GM19467 (cell line): ENCODE results near the gene GYG1.

ENCODE experiments used
- ATAC-seq: cut with Tn5 transposase; IDR thresholded peaks from one replicate; pipeline ENCODE4 v1.9.1; 2021; ENCODE audit warnings: mild to moderate bottlenecking, moderate library complexity; ENCODE audit not compliant: unreplicated experiment

GYG1 gene

DNA sequence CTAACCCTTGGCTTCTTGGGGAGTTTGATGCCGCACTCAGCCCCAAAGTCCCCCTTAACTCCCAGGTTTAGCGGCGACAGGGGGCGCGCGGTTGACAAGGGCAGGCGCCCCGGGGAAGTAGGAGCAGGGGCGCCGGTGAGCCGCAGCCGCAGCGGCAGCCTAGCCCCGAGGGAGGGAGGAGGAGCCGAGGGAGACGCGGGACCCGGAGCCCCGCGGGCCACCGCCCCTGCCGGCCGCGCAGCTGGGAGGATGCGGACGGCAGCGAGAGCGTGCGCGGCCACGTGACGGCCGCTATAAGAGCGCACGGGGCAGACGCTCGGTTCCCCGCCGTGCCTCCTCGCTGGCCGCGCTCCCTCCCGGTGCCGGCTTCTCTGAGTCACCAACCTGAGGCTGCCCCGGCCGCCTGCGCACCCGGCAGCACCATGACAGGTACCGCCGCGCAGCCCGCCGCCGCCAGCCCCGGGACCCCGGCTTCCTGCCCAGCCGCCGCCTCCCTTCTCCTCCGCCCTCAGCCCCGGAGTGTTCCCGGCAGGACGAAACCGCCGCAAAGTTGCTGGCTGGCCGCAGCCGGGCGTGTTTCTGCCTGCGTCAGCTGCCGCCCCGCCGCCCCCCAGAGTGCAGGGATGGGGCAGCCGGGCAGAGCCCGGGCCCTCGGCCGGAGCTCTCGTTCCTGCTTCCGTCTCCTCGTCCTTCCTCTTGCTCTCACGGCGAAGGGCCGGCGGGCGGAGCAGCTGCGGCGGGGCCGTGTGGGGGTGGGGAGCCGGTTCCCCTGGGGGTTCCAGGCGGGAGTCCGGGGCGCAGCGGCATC is at the start of gene GYG1:
TSS of gene GYG1 (plus strand) at position 322 of the 808 bp plus-strand sequence. CDS start at position 423, 101 bp downstream.
- peak; percentile 82 for ATAC-seq

DNA sequence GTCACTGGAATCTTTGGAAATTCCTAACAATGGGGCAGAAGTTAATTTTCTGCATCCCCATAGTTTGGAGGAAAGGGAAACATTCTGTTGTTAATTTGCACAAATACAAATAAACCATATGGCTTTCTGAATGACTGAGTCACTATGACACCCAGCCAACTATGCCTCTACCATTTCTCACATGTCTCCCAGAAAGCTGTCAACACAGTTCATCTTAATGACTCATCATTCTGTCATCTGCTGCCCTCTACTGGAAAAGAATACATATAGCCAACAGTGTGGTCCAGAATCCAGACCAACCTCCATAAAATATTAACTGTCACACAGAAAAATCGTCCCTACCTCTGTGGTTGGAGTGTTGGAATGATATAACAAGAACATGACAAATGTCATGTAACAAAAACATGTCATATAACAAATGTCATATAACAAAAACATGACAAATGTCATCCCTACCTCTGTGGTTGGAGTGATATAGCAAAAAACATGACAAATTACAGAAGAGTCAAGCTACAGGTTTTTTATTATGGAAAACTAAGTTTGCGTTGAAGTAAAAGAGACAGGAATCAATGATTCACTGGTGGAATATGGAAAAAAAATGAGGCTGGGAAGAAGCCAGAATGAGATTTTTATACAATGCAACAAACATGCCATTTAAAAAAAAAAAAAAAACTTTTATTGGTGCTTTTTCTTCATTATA is 47.7 kb upstream of the GYG1 start:
- peak; percentile 93 for ATAC-seq

DNA sequence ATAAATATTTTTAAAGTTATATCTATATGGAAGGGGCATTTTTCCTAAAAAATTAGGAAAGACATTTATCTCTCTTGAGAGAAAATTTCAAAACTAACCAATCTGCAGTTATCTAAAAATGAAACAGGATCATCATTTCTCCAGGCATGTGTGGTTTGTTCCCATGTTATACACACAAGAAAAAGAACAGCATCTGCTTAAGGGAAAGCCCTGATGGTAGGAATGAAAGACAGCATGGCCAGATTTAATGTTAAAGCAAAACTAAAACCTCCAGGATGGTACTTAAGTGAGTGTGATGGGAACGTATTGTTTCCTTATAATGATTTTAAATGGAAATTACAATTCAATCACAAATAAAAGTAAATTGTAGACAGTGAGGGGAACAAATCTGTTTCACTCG is 46.2 kb upstream of the GYG1 start:
- no peak for ATAC-seq

DNA sequence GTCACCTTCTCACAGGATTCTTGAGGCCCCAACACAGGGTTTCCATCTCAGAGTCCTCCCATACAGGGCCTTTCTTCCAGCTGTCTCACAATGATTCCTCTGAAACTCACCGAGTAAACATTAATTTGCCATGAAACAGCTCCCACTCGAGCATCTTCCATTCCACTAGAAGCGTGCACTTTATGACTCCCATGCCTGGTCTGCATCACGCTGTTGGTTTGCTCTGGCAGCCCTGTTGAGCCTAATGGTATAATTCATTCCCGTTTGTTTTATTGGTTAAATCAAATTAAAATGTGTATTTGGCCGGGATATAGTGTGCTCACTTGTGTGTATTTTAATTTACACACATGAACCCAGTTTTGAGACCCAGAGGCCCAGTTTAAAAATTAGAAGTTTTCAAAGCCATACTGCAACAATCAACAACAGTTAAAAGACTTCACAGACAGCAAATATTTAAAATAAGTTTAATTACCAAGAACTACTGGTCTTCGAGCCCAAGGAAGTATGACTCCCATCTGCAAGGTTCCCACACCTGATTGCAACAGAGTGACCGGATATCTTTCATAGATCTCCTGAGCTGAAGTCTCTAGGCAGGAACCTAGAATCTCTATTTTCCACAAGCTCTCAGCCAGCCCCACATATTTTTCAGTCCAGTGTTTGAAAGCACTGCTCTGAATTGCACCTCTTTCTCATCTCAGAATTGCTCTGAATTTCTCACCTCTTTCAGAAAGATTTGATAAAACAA is 42.3 kb upstream of the GYG1 start:
- ATAC-seq: no peak

DNA sequence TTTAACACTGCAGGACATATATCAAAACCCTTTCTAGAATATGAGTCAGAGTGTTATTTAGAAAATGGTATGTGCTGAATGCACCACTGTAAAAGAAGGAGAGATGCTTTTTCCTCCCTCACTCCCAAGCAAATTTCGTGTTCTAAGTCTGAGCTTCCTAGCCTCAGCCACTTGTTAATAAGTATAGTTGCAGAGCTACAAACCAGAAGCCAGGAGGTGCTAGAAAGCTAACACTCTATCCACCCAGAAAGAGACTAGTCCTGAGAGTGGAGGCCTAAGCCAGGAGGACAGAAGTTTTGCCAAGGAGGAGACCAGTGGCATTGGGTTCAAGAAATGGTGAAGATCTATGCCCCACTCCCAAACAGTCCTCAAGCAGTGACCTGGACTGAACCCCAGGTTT is 40.5 kb upstream of the GYG1 start:
- no peak for ATAC-seq

DNA sequence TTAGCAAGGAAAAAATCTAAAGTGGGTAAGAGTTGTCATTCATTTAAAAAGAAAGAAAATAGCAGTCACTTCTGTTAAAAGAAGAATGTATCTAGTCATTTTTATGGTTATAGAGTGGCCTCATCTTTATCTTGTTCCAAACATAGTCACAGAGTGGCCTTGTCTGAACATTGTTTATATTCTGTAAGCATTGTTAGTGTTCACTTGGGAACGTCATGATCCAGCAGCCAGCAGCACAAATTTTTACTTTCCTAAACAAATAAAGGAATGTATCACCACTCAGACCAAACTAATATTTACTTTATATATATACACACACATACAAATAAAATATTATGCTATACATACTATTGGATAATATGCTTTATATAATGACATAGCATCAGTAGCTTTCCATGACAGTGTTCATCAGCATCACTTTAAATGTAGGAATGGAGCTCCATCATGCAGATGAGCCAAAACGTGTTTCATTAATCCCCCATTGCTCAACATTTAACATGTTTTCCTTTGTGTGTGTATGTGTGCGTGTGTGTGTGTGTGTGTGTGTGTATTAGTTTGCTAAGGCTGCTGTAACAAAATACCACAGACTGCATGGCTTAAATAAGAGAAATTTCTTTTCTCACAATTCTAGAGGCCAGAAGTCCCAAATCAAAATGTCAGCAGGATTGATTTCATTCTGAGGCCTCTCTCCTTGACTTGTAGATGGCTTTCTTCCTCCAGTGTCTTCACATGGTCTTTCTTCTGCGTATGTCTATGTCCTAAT is 39.6 kb upstream of the GYG1 start:
- no peak for ATAC-seq

DNA sequence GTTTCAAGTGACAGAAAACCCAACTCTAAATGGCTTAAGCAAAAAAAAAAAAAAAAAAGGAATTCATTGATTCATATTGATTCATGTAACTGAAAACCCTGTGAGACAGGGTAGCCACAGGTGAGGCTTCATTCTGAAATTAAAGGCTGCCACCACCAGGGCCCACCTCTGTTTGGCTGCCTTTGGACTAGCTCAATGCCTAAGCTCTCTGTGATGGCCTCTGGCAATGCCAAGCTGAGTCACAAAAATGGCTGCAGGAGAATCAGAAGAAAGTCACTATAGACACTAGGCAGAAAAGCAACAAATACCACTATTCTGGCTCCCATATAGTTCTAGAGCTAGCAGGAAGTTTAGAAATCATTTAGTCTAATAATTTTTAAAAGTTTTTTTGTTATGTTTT is 38.2 kb upstream of the GYG1 start:
- ATAC-seq: no peak

DNA sequence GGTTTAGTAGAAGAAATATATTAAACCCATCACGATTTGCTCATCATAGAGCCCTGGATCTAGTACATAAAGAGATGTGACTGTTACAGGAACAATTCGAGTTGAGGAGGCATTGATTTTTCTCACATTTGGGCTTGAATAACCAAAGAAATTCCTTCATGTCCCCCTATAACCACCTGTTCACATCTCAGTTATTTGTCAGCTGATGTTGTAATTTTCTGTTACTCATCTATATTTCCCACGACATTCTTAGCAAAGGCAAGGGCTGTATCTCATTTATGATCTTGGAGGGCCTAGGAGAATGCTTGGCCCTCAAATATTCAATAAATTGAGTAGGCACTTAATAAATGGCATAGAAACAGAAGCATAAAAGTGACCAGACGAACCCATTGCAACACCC is 36.4 kb upstream of the GYG1 start:
- no peak for ATAC-seq

DNA sequence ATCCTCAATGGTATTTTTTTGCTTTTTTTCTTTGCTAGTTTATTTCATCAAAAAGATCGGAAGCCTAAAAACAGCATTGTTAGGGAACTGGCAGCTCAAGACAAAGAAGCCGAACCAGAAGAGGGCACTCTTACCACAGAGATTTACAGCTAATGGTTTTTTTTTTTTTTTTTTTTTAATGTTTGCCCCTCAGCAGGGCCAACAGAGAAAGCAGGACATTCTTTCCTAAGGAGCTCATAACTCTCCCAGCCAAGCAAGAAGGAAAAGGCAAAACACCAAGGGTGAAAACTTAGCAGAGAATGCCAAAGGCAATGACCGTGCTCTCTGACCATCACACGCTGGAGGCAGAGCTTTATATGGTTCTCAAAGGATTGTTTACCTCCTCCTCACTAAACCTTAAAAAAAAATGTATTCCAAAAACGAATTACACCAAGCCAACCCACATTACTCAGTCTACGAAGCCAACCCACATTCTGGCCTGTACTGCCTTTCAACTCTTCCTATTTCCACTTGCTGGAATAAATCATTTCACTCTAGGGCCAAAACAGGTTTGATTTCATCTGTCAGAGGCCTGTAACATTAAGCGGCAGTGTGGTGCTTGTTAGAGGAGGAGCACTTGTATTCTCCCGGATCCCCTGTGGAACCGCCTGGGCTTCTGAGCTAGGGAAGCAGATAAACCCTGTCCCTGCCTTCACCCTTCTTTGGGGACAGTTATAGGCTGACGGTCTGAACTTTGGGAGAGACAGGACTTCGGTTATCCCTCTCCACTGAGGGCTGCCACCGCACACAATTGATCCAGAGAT is 35.6 kb upstream of the GYG1 start:
- ATAC-seq: no peak

DNA sequence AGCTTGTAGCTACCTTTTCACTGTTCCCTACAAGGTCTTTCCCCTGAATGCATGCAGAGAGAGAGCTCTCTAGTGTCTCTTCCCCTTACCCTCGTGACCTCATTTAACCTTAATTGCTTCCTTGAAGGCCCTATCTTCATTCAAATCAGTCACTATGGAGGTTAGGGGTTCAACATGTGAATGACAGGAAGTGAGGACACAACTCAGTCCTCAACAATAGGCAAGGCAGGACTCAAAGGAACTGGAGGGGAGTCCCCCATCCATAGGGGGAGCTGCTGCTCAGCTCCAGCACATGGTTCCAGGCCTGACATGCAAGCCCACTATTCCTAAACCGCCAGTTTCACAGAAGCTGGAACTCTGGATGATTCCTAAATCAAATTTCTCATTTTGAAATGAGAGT is 33.8 kb upstream of the GYG1 start:
- no peak for ATAC-seq

DNA sequence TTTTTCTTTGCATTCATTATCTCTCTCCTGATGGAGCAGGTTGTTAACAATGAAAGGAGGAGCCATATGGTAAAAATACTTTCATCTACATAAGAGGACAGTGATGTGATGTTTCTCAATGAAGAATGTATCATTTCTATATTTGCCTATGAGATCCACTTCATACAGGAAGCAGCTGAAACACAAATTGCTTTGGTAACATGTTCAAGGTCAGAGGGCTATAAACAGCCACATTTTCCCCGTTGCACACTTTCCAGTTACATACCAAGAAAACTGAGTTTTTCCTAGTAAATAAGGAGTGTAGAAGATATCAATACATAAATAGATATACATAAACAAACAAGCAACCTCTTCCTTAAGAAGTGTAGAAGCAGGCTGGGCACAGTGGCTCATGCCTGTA is 32.6 kb upstream of the GYG1 start:
- no peak for ATAC-seq

DNA sequence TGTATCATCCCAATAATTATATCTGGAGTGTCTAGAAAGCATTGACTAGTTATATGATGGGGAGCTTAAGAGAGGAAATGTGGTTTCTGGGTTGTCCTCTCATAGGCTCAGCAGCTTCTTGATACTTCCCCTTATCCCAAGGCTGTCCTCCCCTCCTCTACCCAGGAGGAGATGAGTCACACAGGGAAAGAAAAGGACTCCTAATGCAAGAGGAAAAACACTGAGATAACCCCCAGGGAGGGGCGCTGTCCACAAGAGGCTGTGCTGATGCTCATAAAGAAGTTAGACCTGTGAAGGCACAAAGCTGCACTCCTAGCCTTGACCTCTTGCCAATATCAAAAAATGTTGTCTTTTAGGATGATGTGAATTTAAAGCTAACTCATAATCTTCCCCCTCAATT is 28.8 kb upstream of the GYG1 start:
- ATAC-seq: no peak

DNA sequence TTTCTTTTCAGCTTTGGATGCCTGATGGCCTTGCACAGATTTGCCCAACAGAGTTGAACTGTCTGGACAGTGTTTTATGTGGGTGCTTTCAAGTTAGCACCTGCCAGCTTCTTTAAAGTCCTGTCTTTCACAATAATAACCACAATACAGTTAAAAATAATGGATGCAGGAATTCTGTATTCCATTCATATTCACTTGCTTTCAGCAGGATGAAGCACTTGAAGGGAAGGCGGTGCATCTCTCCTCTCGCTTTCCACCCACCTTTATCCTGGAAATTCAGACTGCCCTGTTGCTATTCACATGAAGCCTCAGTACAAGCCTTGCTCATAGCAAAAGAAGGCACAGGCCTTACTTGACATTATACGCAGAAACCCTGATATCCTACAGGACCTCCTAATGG is 26.5 kb upstream of the GYG1 start:
- no peak for ATAC-seq

DNA sequence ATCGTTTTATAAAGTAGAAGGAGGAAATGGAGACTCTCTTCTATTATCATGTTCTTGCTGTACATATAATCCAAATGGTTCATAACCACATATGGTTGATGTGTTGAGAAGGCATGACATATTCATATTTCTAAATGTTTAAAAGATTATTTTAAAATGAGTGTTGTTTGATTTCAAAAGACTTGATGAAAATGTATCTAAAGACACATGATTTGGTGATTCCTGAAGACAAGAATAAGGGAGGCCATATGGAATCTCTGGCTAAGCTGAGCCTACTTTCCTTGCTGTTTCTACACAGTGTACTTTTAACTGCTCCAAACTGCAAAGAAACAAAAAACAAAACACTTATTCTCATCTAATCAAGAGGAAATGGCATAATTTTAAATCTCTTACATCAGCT is 23.0 kb upstream of the GYG1 start:
- ATAC-seq: no peak

DNA sequence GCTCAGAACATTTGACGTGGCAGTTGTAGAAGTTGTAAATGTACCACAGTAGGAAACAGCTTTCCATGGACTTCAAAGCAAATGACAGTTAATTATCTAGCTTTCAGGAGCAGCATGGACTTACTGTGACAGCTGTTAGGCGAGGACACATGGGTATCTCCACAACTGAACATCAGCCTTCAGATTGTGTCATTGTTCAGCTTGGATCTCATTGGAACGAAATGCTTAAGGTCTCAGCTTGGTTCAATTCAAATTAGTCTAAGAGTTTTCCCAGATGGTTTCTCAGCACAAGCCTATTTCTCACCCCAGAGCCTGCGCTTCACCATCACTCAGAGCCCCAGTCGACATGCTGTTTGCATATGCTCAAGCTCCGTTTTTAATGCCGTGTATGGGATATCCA is 21.1 kb upstream of the GYG1 start:
- ATAC-seq: no peak

DNA sequence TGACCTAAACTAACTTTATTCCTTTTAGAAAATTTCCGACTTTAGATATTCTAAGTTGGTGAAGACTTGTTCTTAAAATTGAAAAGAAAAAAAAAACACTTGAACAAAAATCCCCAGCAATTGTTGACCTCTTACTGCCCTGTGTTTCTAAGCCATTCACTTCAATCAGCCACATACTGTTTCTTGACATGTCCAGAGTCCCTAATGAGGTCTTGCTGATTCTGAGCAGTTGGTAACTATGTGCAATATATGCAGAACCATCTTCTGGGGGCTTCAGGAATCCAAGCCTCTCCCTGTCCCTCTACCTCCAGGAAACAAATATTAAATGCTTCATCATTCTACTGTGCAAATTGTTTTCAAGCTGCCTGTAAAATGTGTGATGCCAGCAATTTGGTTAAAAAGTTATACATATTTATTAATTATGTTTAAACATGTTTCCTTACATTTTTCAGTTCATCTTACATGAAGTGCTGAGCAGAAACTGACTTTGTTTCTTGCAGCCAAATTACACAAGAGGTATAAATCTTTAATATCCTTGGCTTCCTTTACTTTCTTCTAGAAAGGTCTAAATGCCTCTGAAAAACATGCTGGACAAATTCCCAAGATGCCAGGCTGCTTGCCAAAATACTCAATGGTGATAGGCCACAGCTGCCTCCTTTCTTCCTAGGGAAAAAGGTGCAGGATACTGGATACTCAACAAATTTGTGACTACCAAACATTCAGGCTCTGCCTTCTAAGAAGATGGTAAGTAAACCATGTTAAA is 19.8 kb upstream of the GYG1 start:
- no peak for ATAC-seq

DNA sequence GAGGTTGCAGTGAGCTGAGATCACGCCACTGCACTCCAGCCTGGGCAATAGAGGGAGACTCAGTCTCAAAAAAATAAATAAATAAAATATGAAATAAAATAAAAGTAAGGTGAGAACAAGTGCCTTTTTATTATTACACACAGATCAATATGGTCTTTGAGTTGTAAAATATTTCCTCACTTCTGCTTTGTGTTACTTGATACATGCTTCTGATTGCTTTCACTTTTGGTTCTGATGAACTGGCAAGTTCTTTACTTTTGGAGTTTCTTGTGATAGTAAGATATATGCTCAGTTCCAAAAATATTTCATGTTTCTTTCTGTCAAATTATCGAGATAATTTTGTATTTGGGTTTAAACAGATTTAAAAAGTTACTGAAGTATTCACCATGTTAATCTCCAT is 16.6 kb upstream of the GYG1 start:
- ATAC-seq: no peak

DNA sequence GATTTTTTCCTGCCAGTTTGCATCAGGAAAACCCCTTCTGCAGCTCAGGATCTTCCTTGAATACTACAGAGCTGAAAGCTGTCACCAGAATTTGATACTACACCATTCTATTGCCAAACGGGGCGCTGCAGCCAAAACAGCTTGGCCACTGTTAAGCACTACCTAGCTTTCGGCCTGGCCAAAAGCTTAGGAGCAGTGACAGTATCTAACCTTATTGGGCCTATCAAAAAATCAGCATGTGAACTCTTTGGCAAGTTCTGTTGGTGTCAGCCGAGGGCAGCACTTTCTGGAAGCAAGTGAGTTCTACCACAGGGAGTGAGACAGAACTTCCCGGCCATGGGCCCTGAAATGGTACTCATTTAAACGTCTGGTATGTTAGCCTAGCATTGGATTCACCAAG is 16.1 kb upstream of the GYG1 start:
- ATAC-seq: no peak

DNA sequence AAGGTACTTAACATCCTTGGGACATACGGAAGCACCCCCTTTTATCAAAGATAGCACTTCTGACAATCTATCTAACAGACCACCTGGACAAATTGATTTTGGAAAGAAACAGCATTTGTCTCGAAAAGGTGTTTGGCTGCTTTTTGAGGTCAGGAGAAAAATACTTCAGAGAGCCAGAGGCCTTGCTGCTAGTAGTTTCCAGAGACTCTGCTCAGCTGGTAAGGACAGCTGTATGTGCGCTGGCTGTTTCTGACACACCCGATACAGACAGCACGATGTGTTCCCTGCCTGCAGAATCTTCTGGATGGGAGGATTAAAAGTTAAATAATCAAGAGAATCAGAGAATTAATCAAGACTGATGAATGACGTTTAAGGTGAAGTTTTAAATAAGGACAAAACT is 15.6 kb upstream of the GYG1 start:
- no peak for ATAC-seq

DNA sequence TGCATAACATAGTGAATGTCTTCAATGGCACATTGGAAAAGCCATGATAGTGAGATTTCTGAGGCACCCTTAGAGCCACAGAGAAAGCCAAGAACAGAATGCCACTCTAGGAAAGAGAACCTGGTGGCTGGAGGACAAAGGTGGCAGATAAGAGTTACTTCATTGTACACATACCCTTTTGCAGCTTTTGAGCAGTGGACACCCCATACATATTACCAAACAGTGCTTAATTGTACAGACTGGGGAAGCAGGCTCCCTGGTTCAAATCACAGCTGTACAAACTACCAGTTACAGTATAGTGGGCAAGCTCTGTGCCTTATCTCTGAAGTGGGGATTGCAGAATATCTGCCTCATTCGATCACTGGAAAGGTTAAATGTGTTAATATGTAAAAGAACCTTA is 10.1 kb upstream of the GYG1 start:
- ATAC-seq: no peak
